ENCODE data around the gene XYLB.

GRCh38 chr3:38411591-38411990, 65.0 kb downstream of the XYLB start:
- TF ChIP-seq, protein P1, sequence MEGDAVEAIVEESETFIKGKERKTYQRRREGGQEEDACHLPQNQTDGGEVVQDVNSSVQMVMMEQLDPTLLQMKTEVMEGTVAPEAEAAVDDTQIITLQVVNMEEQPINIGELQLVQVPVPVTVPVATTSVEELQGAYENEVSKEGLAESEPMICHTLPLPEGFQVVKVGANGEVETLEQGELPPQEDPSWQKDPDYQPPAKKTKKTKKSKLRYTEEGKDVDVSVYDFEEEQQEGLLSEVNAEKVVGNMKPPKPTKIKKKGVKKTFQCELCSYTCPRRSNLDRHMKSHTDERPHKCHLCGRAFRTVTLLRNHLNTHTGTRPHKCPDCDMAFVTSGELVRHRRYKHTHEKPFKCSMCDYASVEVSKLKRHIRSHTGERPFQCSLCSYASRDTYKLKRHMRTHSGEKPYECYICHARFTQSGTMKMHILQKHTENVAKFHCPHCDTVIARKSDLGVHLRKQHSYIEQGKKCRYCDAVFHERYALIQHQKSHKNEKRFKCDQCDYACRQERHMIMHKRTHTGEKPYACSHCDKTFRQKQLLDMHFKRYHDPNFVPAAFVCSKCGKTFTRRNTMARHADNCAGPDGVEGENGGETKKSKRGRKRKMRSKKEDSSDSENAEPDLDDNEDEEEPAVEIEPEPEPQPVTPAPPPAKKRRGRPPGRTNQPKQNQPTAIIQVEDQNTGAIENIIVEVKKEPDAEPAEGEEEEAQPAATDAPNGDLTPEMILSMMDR (IDR thresholded peaks at IDR 0.05): no peak
- TF ChIP-seq EP300 (IDR thresholded peaks at IDR 0.05) (no peak), POLR2A (IDR thresholded peaks at IDR 0.05) (no peak)

All from ovary (tissue), 3 donors.